ENCODE measurements around the gene CYGB.

DNA sequence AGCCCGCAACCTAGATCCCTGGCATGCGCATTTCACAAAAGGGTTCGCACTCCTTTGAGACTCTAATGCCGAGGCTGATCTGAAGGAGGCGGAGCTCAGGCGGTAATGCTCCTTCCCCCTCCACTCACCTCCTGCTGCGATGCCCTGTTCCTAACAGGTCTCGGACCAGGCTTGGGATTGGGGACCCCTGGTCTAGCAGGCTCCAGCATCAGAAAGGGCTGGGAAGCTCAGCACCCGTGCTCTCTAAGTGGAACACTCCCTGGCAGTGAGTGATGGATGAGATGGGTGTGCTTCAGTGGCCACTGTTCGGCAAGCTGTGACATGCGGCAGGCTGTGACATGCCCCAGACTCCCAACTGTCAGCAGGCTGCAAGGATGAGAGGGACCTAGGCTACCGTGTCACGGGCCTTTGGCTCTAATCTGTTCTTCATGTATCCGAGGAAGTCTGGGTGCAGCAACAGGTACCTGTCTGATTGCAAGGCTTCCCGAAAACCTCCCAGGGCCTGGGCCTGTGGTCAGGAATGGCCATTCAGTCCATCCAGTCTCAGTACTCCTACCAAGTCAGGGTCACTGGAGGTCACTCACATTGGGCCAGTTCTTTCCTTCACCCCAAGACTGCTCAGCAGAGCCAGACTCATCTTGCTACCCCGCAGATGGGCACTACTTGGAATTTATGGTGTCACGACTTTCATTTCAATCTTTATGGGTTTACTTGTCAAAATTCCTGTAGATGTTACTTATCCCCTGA, 49.4 kb upstream of the CYGB start:
- TF ChIP-seq, protein P1, sequence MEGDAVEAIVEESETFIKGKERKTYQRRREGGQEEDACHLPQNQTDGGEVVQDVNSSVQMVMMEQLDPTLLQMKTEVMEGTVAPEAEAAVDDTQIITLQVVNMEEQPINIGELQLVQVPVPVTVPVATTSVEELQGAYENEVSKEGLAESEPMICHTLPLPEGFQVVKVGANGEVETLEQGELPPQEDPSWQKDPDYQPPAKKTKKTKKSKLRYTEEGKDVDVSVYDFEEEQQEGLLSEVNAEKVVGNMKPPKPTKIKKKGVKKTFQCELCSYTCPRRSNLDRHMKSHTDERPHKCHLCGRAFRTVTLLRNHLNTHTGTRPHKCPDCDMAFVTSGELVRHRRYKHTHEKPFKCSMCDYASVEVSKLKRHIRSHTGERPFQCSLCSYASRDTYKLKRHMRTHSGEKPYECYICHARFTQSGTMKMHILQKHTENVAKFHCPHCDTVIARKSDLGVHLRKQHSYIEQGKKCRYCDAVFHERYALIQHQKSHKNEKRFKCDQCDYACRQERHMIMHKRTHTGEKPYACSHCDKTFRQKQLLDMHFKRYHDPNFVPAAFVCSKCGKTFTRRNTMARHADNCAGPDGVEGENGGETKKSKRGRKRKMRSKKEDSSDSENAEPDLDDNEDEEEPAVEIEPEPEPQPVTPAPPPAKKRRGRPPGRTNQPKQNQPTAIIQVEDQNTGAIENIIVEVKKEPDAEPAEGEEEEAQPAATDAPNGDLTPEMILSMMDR (IDR thresholded peaks at IDR 0.05; ENCODE audit: low read depth, low read length, poor library complexity, severe bottlenecking), result no peak
- peak; percentile 92 for TF ChIP-seq EZH2phosphoT487 (IDR thresholded peaks at IDR 0.05; ENCODE audit: borderline replicate concordance, low read length)

All from DOHH2 (cell line).